NCI-H2227 (cell line): ENCODE results near the gene NEGR1.

Experiments
- DNase-seq: peaks from one replicate; lab custom pipeline; 2025; ENCODE audit not compliant: unreplicated experiment; lab: John Stamatoyannopoulos, UW

The NEGR1 gene

GRCh38 chr1:71510725-71511124 lies 771.6 kb downstream of the NEGR1 start:
- no peak for DNase-seq

- no peak for DNase-seq
Measured at GRCh38 chr1:71509051-71509595, 773.2 kb downstream of the NEGR1 start.

- DNase-seq, result no peak
Measured at GRCh38 chr1:71502006-71502405, 780.3 kb downstream of the NEGR1 start.

DNA sequence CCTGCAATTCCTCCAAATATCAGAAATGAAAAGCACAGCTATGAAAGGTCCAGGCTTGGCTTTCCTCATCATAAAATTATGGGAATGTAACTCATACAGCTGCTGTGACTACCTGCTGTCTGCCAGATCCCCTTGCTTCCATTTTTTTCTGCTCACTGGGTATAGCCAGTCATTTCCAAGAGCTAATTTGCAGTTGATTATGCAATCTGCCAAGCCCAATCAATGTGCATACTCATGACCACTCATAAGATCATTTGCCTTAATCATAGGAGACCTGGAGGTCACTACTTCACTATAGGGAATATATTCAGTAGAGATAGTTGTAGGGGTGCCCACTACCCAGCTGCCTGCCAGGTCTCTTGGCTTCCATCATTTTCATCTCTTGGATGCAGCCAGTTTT lies 783.8 kb downstream of the NEGR1 start:
- DNase-seq, result no peak

- DNase-seq, result no peak
Measured at GRCh38 chr1:71494163-71494562, 788.2 kb downstream of the NEGR1 start.

- no peak for DNase-seq
Measured at GRCh38 chr1:71492298-71493041, 789.9 kb downstream of the NEGR1 start.

DNA sequence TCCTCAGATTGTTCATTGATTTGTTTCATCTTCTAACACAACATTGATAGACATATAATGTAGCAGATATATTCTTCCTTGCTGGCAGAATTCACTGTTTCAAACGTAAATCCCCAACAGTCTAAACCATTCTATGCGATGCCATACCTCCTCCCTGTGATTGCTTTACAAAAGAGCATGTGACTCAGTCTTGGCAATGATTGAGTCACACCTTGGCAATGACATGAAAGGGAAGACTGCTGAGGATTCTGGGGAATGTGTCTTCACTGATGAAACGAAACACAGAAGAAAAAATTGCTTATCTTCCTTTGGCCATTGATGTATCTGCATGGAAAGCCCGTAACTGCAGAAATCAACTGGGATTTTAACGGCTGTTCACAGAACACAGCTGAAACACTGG lies 791.9 kb downstream of the NEGR1 start:
- no peak for DNase-seq

DNA sequence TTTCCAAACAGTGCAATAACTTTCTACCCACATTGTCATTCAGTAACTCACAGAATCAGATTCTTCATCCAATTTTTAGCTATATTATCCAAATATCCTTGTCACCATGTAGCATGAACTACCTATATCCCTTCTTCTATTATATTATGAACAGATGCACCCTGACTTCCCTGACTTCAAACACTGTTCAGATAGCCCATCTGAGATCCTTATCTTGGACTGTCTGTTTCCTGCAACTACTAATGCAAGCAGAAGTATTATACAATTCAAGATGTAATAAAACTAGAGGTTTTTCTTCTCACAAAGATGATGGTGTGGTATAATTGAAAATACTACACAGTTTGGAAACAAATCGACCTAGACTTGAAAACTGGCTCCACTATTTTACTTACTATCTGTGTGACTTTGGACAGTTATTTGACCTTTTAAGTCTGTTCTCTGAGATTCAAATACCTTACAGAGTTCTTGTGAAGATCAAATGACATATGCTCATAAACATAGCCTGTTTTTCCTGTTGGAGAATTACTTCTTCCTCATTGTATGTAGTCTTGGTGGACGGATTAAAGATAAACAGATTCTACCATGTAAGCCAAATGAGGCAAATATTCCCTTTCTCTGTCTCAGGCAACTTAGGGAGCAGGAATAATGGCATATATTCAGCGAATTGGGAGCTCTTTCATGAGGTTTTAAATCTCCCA lies 793.6 kb downstream of the NEGR1 start:
- DNase-seq, result no peak

DNA sequence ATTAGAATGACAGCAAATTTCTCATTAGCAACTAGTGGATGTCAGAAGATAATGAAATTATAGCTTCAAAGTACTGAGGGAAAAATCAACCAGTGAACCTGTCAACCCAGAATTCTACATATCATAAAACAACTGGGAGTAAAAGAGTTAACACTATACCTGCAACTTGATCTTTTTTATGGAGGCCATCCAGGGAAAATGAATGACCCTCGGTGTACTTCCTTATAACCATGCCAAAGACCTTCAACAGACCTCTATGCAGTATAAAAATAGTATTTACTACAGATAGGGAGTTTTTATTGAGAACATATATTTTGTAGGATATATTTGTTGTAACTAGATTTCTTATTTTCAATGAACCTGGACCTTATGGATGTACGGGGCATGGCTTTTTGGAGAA lies 809.0 kb downstream of the NEGR1 start:
- no peak for DNase-seq

DNA sequence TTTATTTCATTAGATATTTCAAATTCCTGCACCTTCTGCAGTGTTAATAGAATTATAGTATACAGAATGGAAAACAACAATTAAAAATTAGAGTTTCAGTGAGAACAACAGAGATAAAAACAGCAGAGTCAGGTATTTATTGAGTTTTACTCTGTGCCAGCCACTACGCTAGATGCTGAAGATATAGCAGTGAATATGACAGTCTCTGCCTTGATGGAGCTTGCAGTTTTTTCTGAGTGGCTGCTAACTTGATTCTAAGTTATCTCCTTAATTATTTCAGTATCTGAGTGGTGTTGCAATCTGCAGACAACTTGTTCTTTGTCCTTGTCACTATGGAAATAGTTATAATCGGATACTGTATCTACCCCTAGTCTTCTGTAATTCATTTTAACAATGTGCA lies 817.2 kb downstream of the NEGR1 start:
- no peak for DNase-seq

DNA sequence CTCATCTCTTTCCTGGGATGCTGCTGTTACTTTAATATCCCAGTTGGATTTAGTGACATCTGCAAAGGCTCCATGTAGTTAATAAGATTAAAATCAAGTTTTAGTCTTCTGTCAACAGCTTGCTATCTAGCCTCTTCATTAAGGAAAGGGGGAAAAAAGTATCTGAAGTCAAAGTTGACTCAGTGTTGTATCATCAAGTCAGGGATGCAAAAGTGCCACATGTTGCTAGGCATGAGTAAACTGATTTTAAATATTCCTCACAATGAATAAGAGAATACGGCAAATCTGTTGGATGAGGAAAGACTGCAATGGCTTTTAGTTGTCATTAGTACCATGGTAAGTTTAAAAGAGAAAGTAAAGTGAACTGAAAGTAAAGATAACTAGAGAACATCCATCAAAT lies 818.3 kb downstream of the NEGR1 start:
- DNase-seq, result no peak

DNA sequence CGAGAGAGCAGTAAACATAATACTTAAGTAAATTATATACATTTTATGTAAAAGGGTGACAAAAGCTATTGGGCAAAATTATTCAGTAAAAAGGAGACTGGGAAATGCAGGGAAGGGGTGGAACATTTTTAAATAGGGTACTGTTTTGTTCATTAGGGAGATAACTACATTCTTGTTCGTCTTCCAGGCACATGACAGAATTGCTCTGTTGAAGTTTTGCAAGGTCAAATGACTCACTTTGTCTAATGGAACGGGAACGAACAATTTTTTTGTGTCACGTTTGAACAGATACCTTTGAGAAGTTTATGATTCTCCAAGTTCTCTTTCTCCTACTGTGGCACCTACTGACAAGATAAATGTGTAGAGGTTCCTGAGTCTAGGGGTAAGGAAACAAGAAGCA lies 819.2 kb downstream of the NEGR1 start:
- DNase-seq, result no peak

- no peak for DNase-seq
Measured at GRCh38 chr1:71462247-71462646, 820.1 kb downstream of the NEGR1 start.

DNA sequence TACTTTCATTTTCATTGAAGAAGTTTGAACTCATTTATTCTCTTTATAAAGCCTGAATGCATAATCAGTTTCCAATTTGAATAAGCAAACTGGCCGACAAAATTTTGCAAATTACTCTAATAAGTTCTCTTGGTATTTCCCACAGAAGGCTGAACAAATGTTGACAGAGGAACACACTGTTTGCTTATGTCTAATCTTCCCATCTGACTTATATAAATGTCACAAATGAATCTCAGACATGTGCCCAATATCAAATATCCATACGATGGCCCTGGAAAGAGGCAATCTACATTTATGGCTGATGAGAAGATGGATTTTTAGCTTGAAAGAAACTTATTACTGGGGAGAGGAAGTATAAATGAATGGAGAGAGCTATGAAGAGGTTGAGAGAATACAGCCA lies 820.9 kb downstream of the NEGR1 start:
- no peak for DNase-seq

- no peak for DNase-seq
Measured at GRCh38 chr1:71448444-71448843, 833.9 kb downstream of the NEGR1 start.

DNA sequence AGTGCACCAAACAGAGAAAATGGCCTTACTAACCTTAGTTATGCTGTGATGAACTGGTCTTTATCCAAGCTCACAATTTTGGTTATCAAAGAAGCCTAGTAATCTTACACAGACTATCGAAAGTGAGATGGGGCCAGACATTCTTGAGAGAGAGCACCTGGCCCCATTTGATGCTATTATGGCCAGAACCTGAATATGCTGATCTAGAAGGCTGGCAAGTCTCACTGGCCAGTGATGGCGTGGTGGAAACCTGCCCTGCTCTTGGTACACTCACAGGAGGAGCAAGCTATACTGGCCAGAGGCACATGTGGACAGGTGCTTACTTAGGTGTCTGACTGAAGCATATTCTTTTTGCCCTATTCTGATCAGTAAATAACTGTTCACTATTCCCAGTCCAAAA lies 843.7 kb downstream of the NEGR1 start:
- DNase-seq, result no peak

- DNase-seq, result no peak
Measured at GRCh38 chr1:71435951-71436350, 846.4 kb downstream of the NEGR1 start.

DNA sequence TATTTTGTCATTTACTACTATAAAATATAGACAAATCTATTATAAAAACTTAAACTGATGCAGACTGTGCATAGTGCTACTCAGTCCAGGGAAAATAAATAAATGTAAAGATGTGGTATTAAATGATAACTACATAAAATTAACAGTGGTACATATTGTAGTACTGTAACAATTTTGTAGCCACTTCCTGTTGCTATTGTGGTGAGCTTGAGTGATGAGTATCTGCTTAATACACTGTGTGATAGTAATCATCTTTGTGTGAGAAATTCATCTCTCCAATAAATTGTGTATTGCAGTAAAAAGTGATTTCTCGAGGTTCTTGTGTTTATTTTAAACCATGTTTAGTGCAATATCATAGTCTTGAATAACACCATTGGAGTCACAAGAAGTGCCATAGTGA lies 848.1 kb downstream of the NEGR1 start:
- DNase-seq, result no peak

GRCh38 chr1:71428029-71428428 lies 854.3 kb downstream of the NEGR1 start:
- no peak for DNase-seq

- no peak for DNase-seq
Measured at GRCh38 chr1:71427066-71427465, 855.3 kb downstream of the NEGR1 start.

DNA sequence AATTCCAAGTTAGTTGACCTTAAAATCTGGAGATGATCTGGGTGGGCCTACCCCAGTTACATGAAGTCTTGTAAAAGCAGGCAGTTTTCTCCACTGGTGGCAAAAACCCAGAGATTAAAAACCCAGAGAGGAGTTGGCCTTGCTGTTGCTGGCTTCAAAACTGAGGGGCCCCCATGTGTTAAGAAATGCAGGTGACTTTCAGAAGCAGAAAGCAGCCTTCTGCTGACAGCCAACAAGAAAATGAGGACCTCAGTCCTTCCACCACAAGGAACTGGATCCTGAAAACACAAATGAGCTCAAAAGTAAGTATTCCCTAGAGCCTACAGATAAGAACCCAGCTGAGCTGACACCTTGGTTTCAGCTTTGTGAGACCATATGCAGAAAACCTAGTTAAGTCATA lies 857.8 kb downstream of the NEGR1 start:
- DNase-seq, result no peak

DNA sequence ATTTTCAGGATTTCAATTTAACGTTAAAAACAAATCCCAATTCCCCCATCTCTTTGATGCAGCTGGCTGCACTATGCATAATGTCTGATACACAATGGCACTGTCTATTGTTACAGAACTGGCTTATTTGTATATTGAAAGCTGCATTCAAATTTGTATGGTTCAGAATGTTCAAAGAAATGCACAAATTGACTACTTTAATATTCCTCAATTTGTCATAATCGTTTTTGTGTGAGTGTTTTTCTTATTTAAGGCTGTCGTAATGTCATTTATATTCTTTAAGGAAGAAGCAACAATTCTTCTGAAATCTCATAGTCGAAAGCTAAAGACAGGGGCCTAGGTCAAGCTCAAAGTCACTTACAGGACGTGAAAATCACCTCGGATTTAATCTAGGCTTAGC lies 860.1 kb downstream of the NEGR1 start:
- no peak for DNase-seq

GRCh38 chr1:71417421-71417820 lies 864.9 kb downstream of the NEGR1 start:
- no peak for DNase-seq
